D721Med (cell line): Measurements from ENCODE around the gene PROB1.
"Not testable (repeated sequence)": the region's sequence is repeated elsewhere in the genome, so short reads cannot be mapped to it uniquely, and the experiment has no call there.

Source experiments
- DNase-seq: peaks from one replicate; pipeline ENCODE4 v3.0.0; 2011; ENCODE audit warnings: low spot score; ENCODE audit not compliant: insufficient read length
- FAIRE-seq: peaks from 2 replicates; lab custom pipeline; 2011; peaks lifted over from hg19 to GRCh38; lab: Jason Lieb, UNC
- CTCF ChIP-seq: IDR thresholded peaks from 2 replicates; pipeline ENCODE4 v1.5.1; 2012; ENCODE audit warnings: mild to moderate bottlenecking, control low read depth; ENCODE audit not compliant: insufficient read depth; ENCODE audit errors: missing control alignments

PROB1 gene

GRCh38 chr5:139391570-139392323, 3.2 kb downstream of the PROB1 start:
- TF ChIP-seq CTCF = no peak
- DNase-seq (peak; percentile 16), FAIRE-seq (no peak)

- DNase-seq = peak; percentile 12
- TF ChIP-seq CTCF = no peak
- no peak for FAIRE-seq
These were observed 4.0 kb downstream of the PROB1 start for GRCh38 chr5:139390639-139391569.

- no peak for TF ChIP-seq CTCF
- DNase-seq (peak; percentile 13), FAIRE-seq (no peak)
These were observed 4.9 kb downstream of the PROB1 start, which contains the start of gene MZB1 for GRCh38 chr5:139389701-139390638. TSS of gene MZB1 (minus strand) at chr5:139389913. CDS start at chr5:139389856, 57 bp downstream.

GRCh38 chr5:139388198-139388821, 6.6 kb downstream of the PROB1 start:
- DNase-seq (peak; percentile 18), FAIRE-seq (no peak)
- no peak for TF ChIP-seq CTCF

GRCh38 chr5:139387611-139388197, 7.2 kb downstream of the PROB1 start:
- FAIRE-seq (no peak), DNase-seq (peak; percentile 10)

GRCh38 chr5:139386956-139387355, 7.9 kb downstream of the PROB1 start:
- FAIRE-seq, DNase-seq: not testable (repeated sequence)

More at GRCh38 chr5:139387611-139388197, 7.2 kb downstream of the PROB1 start:
- TF ChIP-seq CTCF = no peak
